OCI-LY1 (cell line): ENCODE measurements around the gene LDLRAD3.

Source experiments
- H2AFZ ChIP-seq: fragments of 200-600 bp; sonication (generic), shearing (Covaris generic); 2 replicates; pipeline ENCODE4 v1.6.0; 2014; ENCODE audit warnings: antibody characterized with exemption, mild to moderate bottlenecking, low read length
- H3F3A ChIP-seq: fragments of 200-600 bp; sonication (generic), shearing (Covaris generic); 2 replicates; pipeline ENCODE4 v1.6.0; 2014; ENCODE audit warnings: mild to moderate bottlenecking, antibody characterized with exemption, low read length, moderate library complexity; ENCODE audit not compliant: insufficient read depth
- H3K27ac ChIP-seq: fragments of 200-600 bp; sonication (generic); 2 replicates; pipeline ENCODE4 v1.5.1; 2014; ENCODE audit warnings: low read length, mixed run types, mild to moderate bottlenecking, low read depth; ENCODE audit not compliant: poor library complexity, severe bottlenecking
- H3K27me3 ChIP-seq: fragments of 200-600 bp; sonication (generic); 2 replicates; pipeline ENCODE4 v1.6.0; 2014; ENCODE audit warnings: antibody characterized with exemption, mild to moderate bottlenecking, low read length, moderate library complexity; ENCODE audit not compliant: insufficient read depth
- H3K36me3 ChIP-seq: fragments of 200-600 bp; sonication (generic); 2 replicates; pipeline ENCODE4 v1.6.1; 2014; ENCODE audit warnings: mild to moderate bottlenecking, antibody characterized with exemption, low read length, moderate library complexity, mixed read lengths; ENCODE audit not compliant: insufficient read depth
- H3K4me1 ChIP-seq: fragments of 200-600 bp; sonication (generic); 2 replicates; pipeline ENCODE4 v1.5.1; 2014; ENCODE audit warnings: mild to moderate bottlenecking, low read length, moderate library complexity; ENCODE audit not compliant: insufficient read depth, severe bottlenecking
- H3K4me2 ChIP-seq: fragments of 200-600 bp; sonication (generic), shearing (Covaris generic); 2 replicates; pipeline ENCODE4 v1.6.1; 2014; ENCODE audit warnings: low read length
- H3K4me3 ChIP-seq: fragments of 200-600 bp; sonication (generic); 2 replicates; pipeline ENCODE4 v1.5.1; 2014; ENCODE audit warnings: low read length, low read depth, mild to moderate bottlenecking, mixed read lengths; ENCODE audit not compliant: poor library complexity, severe bottlenecking
- H3K79me2 ChIP-seq: fragments of 200-600 bp; shearing (Covaris generic); 2 replicates; pipeline ENCODE4 v1.6.1; 2016; ENCODE audit warnings: mixed run types, low read length, mixed read lengths; ENCODE audit not compliant: insufficient read depth
- H3K9ac ChIP-seq: fragments of 200-600 bp; sonication (generic), shearing (Covaris generic); 2 replicates; pipeline ENCODE4 v1.6.1; 2014; ENCODE audit warnings: mild to moderate bottlenecking, low read length, mixed read lengths
- H3K9me2 ChIP-seq: fragments of 200-600 bp; sonication (generic), shearing (Covaris generic); 2 replicates; pipeline ENCODE4 v1.6.1; 2014; ENCODE audit warnings: low read depth, mild to moderate bottlenecking, low read length, mixed read lengths
- H3K9me3 ChIP-seq: fragments of 200-600 bp; shearing (Covaris generic); 2 replicates; pipeline ENCODE4 v1.6.1; 2014; ENCODE audit warnings: low read length, mixed read lengths
- H4K20me1 ChIP-seq: fragments of 200-600 bp; sonication (generic), shearing (Covaris generic); 2 replicates; pipeline ENCODE4 v1.6.0; 2016; ENCODE audit warnings: mild to moderate bottlenecking, low read length; ENCODE audit not compliant: insufficient read depth
- CTCF ChIP-seq: fragments of 200-600 bp; sonication (generic), shearing (Covaris generic); IDR thresholded peaks from 2 replicates; pipeline ENCODE4 v1.5.1; 2017; ENCODE audit warnings: mild to moderate bottlenecking, antibody characterized with exemption, low read length, moderate library complexity, mixed read lengths
- EZH2 ChIP-seq: fragments of 200-600 bp; sonication (generic), shearing (Covaris generic); IDR thresholded peaks from 2 replicates; pipeline ENCODE4 v1.8.0; 2017; ENCODE audit warnings: borderline replicate concordance, mixed run types, mild to moderate bottlenecking, antibody characterized with exemption, low read length, moderate library complexity, mixed read lengths

The LDLRAD3 gene

GRCh38 chr11:36132940-36133339 lies 189.1 kb downstream of the LDLRAD3 start:
- no peaks in the 10 kb centered on the region for H3F3A ChIP-seq
- no peaks in the 10 kb centered on the region for H3K79me2 ChIP-seq
- no peaks in the 10 kb centered on the region for H3K4me1 ChIP-seq
- H4K20me1 ChIP-seq: no peaks in the 10 kb centered on the region
- H3K27me3 ChIP-seq: no peaks in the 10 kb centered on the region
- H3K9me2 ChIP-seq: no peaks in the 10 kb centered on the region
- no peak overlapping the region for H3K27ac ChIP-seq
- TF ChIP-seq CTCF (no peak), EZH2 (no peak)
- no peak overlapping the region for H3K9ac ChIP-seq
- H3K4me3 ChIP-seq: no peak overlapping the region
- H3K9me3 ChIP-seq: no peaks in the 10 kb centered on the region
- H2AFZ ChIP-seq: no peak overlapping the region
- H3K4me2 ChIP-seq: no peak overlapping the region
- H3K36me3 ChIP-seq: no peaks in the 10 kb centered on the region

GRCh38 chr11:36135076-36135475 lies 191.2 kb downstream of the LDLRAD3 start:
- Histone ChIP-seq H2AFZ (no peak overlapping the region), H3K4me3 (no peak overlapping the region), H4K20me1 (no peaks in the 10 kb centered on the region), H3K9me2 (no peaks in the 10 kb centered on the region), H3K4me2 (no peak overlapping the region), H3K27me3 (no peaks in the 10 kb centered on the region), H3K79me2 (no peaks in the 10 kb centered on the region), H3F3A (no peaks in the 10 kb centered on the region), H3K9me3 (no peaks in the 10 kb centered on the region), H3K4me1 (no peaks in the 10 kb centered on the region), H3K27ac (no peak overlapping the region), H3K9ac (no peak overlapping the region), H3K36me3 (no peaks in the 10 kb centered on the region)
- TF ChIP-seq EZH2 (no peak), CTCF (no peak)

- TF ChIP-seq EZH2: no peak
- no peak for TF ChIP-seq CTCF
- no peaks in the 10 kb centered on the region for H3K36me3 ChIP-seq
- no peaks in the 10 kb centered on the region for H3K27me3 ChIP-seq
- no peak overlapping the region for H3K27ac ChIP-seq
- H3K4me2 ChIP-seq: no peak overlapping the region
- H3K9me2 ChIP-seq: no peaks in the 10 kb centered on the region
- no peak overlapping the region for H2AFZ ChIP-seq
- no peaks in the 10 kb centered on the region for H4K20me1 ChIP-seq
- no peaks in the 10 kb centered on the region for H3K79me2 ChIP-seq
- no peaks in the 10 kb centered on the region for H3F3A ChIP-seq
- H3K9ac ChIP-seq: no peak overlapping the region
- no peaks in the 10 kb centered on the region for H3K4me1 ChIP-seq
- no peaks in the 10 kb centered on the region for H3K9me3 ChIP-seq
- H3K4me3 ChIP-seq: no peak overlapping the region
These were observed 195.9 kb downstream of the LDLRAD3 start for GRCh38 chr11:36139767-36140166.
